GM19463 (cell line): ENCODE results near the gene TTF2.
"Not testable (repeated sequence)": the region's sequence is repeated elsewhere in the genome, so short reads cannot be mapped to it uniquely, and the experiment has no call there.

Source experiments
- ATAC-seq: cut with Tn5 transposase; IDR thresholded peaks from one replicate; pipeline ENCODE4 v1.9.1; 2021; ENCODE audit warnings: mild to moderate bottlenecking, moderate library complexity; ENCODE audit not compliant: unreplicated experiment

Gene TTF2

GRCh38 chr1:117119144-117119543, 59.0 kb downstream of the TTF2 start:
- ATAC-seq: not testable (repeated sequence)

- ATAC-seq: no peak
Measured at GRCh38 chr1:117120774-117121588, 60.9 kb downstream of the TTF2 start.

DNA sequence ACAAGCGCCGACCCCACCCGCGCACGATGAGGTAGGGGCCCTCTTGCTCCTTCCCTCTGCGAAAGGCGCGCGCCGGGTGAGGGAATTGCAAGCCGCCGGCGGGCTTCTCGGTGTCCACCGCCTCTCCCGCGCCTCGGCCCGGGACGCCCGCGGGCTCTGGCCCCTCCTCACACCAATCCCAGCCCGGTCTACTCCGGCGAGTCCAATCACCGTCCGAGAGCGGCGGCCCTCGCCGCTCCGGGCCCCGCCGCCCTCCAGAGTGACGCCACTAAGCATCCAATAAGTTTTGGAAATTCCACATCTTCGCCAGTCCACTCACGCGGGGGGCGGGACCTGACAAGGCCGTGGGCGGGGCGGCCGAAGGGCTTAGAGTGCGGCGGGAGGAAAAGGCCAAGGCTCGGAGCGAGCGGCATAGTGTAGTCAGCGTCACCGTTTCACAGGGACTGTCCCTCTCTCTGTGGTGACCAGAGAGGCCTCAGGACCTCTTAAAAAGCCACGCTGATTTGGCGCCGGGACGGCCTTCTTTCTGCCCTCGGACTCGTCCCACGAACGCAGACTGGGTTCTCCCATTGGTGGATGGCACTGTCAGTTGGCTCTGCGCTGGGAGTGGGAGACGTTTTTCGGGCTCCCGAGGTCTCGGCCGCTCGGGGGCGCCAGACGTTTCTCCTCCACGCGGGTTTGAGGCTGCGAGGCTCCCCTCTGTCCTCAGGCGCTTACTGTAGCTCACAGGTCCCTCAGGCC, 61.6 kb downstream of the TTF2 start, which contains the start of gene TRIM45:
Gene TRIM45, minus strand, starts transcription at position 161 of the 741 bp plus-strand sequence. CDS start 548 bp downstream, outside the sequence.
- peak; percentile 90 for ATAC-seq

DNA sequence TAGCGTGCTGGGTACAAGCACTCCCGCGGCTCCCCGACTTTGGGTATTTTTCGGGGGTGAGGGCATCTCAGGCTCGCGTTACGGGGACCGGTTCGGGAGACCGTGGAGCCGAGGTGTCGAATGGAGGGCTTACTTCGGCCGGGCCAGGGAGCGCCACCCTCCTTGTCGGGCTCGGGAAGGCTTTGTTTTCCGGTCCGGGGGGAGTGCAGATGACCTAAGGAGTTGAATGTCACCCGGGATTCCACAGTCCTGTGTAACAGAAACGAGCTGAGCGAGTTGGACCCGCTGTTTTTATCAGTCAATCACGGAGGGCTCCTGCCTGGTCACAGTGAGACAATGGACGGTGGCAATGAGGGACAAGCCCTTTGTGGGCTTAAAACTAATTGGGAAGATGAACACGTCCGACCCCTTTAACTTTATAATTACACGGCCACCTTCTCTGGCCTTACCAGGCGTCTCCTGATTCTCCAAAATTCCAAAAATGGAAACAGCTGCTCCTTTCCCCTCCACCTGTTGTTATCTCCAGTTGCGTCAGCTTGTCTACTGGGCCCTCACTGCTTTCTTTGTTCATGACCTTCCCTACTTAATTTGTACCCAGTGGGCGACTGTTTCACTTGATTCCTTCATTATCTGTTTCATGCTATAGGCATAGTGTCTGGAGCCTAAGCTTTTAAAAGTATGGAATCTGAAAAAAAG, 62.4 kb downstream of the TTF2 start:
- ATAC-seq: no peak

DNA sequence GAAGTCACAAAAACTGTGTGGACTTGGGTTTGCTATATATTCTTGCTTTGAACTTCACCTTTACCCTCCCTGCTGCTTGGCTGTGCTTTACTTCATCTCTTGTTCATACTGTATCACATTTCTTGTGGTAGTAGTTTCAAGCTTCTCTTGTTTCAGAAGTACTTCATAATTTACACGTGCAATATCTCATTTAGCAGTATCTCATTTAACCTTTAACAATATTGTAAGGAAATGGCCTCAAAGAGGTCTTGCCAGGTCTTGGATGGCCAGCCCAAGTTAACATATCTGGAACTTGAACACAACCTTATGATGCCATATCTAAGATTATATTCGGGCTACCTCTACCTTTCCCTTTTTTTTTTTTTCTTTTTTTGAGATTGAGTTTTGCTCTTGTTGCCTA, 63.1 kb downstream of the TTF2 start:
- no peak for ATAC-seq

GRCh38 chr1:117124661-117125060, 64.5 kb downstream of the TTF2 start:
- ATAC-seq: no peak

GRCh38 chr1:117127795-117128194, 67.7 kb downstream of the TTF2 start:
- ATAC-seq: no peak

DNA sequence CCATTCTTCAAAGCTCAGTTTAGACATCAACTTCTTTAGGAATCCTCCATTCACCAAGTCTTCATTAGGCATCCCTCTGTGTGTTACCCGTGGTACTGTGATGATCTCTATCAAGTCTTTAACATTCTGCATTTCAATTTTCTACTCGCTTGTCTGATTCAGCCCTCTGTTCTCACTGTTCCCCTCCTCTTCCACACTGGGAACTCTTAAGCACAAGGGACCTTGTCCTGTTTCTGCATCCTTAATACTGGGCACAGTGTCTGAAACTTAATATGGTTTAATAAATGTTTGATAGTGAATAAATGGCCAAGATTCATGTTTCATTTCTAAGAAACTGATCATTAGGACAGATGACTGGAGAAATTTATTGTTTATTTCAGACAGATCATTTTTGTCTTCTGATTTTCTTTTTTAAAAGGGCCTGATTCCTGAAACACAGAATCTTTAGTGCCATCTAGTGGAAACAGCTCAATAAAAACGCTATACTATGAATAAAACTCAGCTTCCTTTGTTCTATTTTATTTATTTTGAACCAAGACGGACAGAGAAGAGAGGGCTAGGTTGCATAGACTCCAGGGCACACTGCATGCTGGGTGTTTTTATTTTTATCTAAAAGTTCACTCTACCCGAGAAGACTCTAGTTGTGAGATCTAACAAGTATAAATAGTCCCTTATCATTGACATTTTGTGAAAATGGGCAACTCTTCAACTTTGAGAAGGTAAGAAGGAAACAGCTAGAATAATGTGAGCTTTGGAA, 68.4 kb downstream of the TTF2 start:
- ATAC-seq: no peak

DNA sequence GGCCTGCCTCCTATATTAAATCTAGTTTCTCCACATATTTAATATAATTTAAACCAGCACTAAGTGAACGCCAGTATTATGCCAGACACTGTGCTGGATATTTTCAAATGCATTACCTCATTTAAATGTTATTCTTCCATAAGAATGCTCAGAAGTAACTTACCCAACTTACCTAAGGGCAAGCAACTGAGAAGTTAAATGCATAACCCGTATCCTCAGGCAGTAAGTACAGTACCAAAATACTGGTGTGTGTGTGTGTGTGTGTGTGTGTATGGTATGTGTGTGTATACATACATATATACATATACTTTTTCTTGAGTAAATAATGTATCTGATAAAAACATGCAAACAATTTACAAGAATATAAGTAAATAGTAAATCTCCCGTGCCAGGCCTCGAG, 70.4 kb downstream of the TTF2 start:
- ATAC-seq: no peak

DNA sequence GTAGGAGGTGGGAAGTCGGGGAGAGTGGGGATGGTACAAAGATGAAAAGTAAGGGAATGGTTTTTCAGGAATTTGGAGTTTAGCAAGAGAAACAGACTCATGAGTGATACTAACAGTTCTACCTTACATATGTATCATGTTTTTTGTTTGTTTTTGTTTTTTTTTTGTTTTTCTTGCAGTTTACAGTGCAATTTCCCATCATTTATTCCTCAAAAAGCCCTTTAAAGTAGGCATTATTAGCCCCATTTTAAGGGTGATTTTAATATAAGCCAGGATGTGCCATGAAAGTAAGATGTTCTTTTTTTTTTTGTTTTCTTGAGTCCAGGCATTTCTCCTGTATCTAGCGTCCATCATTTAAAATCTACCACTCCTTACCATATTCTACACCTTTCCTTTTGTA, 75.2 kb downstream of the TTF2 start:
- no peak for ATAC-seq

- ATAC-seq: no peak
Measured at GRCh38 chr1:117136749-117137148, 76.6 kb downstream of the TTF2 start.

GRCh38 chr1:117137281-117137855, 77.2 kb downstream of the TTF2 start:
- ATAC-seq: no peak

DNA sequence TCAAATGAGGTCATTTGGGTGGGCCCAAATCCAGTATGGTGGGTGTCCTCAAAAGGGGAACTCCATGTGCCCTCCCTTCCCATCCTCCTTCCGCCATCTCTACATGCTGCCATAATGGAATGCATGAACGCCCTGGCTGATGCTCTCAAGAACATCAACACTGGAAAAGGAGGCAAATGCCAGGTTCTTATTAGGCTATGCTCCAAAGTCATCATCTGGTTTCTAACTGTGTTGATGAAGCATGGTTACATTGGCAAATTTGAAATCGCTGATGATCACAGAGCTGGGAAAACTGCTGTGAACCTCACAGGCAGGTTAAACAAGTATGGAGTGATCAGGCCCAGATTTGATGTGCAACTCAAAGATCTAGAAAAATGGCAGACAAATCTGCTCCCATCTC, 78.0 kb downstream of the TTF2 start:
- no peak for ATAC-seq

GRCh38 chr1:117138561-117138960, 78.4 kb downstream of the TTF2 start:
- no peak for ATAC-seq

- ATAC-seq: no peak
Measured at GRCh38 chr1:117142200-117142599, 82.1 kb downstream of the TTF2 start.

GRCh38 chr1:117143172-117143571, 83.0 kb downstream of the TTF2 start:
- no peak for ATAC-seq

DNA sequence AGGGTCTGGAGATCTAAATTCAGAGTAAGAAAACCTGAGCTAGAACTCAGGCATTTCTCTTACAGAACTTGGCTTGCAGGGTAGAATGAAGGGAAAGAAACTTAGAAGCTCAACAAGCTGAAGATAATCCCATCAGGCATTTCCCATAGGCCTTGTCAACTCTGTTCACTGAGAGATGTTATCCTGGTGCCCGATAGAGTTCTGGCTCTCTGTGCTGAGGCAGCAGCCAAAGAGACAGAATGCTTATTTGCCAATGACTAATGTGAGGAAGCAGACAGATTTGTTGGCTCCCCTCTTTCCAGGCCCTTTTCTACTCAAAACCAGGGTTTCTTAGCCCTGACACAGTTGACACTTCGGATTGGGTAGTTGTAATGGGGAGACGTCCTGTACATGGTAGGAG, 83.7 kb downstream of the TTF2 start:
- no peak for ATAC-seq

DNA sequence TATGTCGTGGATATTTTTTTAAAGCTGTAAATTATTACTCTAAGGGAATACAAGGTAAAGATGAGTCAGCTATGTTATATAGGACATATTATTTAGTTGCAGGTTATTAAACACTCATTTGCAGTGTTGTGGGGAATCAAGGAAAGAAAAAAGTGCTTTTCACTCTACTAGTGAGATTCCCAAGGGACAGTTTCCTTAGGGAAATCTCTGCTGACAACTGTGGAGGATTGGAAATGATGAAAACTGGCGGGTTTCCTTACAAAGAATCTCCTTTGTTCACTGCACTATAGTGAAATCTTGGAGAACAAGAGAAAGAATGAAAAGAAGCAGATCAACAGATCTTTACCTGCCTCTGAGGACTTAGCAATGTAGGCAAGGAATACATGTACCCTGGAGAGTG, 85.9 kb downstream of the TTF2 start:
- ATAC-seq: no peak

- no peak for ATAC-seq
Measured at GRCh38 chr1:117146575-117147340, 86.6 kb downstream of the TTF2 start.

DNA sequence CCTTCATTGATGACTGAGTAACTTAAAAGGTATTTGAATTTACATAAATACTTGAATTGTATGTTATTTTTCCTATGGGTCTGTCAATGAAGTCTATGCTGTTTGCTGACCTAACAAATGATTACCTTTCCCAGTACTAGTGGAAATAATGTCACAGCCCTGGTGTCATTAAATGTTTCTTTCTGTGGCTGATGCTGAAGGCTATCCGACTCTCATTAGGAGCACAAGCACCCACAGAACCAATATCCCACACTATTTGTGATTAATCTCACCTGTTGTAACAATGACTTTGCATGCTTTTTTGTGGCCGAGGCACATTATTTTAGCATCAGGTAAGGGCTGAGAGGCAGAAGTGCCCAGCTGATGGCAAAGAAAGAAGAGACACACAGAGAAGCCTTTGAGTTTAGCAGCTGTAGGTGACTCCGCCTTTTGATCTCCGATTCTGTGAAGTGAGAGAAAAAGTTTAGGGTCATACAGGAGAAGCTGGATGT, 87.3 kb downstream of the TTF2 start:
- no peak for ATAC-seq
